GM10266 (cell line): Measurements from ENCODE around the gene TRAPPC12.

Experiments used
- DNase-seq: peaks from one replicate; pipeline ENCODE4 v3.0.0; 2012; ENCODE audit errors: extremely low spot score
- TF ChIP-seq, protein P1 (sequence below): IDR thresholded peaks from 2 replicates; pipeline ENCODE4 v1.5.1; 2012; ENCODE audit warnings: mild to moderate bottlenecking, low read depth; ENCODE audit not compliant: control insufficient read depth, insufficient read depth; ENCODE audit errors: missing control alignments

Gene TRAPPC12

DNA sequence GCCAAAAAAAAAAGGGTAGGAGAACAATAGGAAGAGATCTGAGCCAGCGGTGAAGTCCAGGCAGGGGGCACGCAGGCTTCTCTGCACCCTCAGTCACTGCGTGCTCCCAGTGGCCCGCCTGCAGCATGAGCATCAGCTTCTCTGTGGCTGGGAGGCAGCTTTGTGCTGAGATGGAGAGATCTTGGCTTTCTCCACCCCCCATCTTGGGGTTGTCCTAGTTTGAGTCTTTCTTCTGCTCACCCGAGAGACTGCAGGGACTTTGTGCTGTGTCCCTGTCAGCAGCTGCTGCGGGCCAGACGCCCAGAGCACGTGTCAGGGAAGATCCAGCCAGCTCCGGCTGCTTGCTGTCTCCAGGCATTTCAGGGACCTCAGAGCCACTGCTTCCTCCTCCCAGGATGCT is 20.3 kb downstream of the TRAPPC12 start:
- DNase-seq: no peak
- TF ChIP-seq, protein P1, sequence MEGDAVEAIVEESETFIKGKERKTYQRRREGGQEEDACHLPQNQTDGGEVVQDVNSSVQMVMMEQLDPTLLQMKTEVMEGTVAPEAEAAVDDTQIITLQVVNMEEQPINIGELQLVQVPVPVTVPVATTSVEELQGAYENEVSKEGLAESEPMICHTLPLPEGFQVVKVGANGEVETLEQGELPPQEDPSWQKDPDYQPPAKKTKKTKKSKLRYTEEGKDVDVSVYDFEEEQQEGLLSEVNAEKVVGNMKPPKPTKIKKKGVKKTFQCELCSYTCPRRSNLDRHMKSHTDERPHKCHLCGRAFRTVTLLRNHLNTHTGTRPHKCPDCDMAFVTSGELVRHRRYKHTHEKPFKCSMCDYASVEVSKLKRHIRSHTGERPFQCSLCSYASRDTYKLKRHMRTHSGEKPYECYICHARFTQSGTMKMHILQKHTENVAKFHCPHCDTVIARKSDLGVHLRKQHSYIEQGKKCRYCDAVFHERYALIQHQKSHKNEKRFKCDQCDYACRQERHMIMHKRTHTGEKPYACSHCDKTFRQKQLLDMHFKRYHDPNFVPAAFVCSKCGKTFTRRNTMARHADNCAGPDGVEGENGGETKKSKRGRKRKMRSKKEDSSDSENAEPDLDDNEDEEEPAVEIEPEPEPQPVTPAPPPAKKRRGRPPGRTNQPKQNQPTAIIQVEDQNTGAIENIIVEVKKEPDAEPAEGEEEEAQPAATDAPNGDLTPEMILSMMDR: no peak

GRCh38 chr2:3403587-3404334 is 24.3 kb downstream of the TRAPPC12 start:
- TF ChIP-seq, protein P1: no peak
- DNase-seq: peak; percentile 81

DNA sequence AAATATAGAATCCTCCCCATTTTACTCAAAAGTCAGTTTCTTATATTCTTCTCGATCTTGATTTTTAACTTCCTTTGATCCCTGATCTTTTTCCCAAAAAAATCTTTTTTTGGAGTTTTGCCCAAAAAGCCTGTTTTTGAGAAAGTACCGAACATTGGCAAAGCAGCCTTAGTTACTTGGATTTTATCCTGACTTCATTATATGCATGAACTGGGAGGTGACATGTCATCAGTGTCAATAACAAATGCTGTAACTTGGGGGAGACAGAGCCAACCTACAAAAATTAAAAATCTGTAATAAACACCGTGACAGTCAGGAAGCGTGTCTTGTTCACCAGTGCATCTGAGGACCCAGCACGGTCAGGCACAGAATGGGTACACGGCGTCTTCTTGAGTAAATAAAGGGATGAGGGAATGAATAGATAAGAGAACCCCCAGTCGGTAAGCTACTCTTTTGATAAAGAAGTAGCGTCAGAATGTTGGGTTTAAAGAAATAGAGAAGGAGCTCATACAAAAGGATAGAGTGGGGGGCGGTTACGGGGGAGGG is 24.9 kb downstream of the TRAPPC12 start:
- DNase-seq: no peak
- TF ChIP-seq, protein P1: no peak

DNA sequence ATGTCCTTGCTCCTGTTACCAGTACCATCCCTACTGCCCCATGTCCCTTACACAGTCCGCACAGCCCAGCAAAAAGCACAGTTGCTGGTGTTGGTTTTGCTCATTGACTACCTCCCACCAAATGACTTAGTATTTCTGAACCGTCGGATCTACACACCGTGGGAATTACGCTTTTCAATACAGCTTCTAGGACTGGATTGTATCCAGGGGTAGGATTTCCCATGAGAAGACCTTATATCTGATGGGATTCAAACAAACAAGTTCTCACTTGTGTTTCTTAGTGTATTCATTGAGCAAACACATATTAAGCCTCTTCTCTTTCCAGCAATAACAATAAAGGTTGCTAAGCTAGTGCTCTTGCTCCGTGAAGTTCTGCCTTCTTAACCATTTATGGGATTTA is 25.8 kb downstream of the TRAPPC12 start:
- DNase-seq: no peak
- TF ChIP-seq, protein P1: no peak

DNA sequence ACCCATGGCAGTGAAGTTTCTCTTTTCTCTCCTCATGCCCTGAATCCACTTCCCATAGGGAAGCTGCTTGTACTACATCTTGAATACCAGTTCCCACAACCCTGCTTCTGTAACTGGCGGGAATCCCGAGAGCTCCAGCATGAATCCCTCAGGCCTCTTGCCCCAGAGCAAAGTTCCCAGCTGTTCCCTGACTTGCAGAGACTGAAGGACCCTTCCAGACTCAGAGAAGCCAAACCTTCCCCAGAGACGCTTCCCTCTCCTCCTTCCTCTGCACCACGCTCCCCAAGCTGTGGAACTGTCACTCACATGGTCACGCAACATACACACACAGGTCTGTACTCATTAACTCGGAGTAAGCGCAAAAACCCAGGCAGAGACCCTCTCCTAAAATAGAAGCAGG is 26.4 kb downstream of the TRAPPC12 start:
- TF ChIP-seq, protein P1: no peak

GRCh38 chr2:3406501-3406900 is 27.0 kb downstream of the TRAPPC12 start:
- TF ChIP-seq, protein P1: no peak
- DNase-seq: no peak

More for the DNA sequence above, 26.4 kb downstream of the TRAPPC12 start:
- DNase-seq: no peak

DNA sequence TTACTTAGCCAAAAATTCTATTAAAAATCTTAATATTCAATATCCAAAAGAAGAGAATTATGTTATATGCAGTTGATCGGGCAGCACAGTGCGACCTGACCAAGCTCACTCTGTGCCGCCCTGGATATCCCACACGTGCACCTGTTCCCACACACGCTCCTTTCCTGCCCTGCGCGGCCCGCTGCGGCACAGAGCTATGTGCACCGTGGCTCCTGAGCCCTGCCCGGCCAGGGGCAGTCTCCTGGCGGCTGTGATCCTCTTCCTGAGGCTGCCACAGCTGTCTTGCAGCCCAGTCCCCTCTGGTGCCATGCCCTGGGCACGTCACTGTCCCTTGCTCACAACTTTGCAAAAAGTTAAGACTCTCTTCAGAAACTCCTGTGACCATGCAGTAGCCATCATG is 29.3 kb downstream of the TRAPPC12 start:
- TF ChIP-seq, protein P1: no peak
- no peak for DNase-seq
